Measurements from ENCODE around the gene IRF2BP2. TPM values are rescaled to one million over a fixed set of nuclear protein-coding genes. Genes with fewer than 3 reads are reported as not detected.

IRF2BP2 gene
- total and polyA plus RNA-seq, 2 experiments from 2014 or later: 68.2 to 135 TPM

- no peak for TF ChIP-seq EZH2 (IDR thresholded peaks at IDR 0.05; ENCODE audit: borderline replicate concordance)
- WGBS (ENCODE audit: low lambda C conversion rate, missing lambda C conversion rate): 86% methylated on average over 6 of the region's 6 CpGs
- no peak overlapping the region for H2AFZ ChIP-seq
Measured at GRCh38 chr1:234593771-234594504, 16.0 kb downstream of the IRF2BP2 start.

DNA sequence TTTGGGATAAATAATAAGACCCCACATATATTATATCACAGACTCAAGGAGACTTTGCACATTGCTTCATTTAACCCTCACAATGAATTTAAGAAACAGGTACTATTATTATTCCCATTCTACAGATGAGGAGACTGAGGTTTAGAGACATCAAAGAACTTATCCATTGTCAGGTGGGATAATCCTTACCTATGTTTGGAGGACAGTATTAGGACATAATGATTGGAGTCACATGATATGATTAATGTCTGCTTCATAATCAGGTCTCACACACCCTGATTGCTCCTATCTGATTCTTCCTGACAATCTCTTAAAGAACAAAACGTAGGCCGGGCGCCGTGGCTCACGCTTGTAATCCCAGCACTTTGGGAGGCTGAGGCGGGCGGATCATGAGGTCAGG is 16.9 kb downstream of the IRF2BP2 start:
- Histone ChIP-seq H3K4me2 (no peak overlapping the region), H3K9me3 (ENCODE audit: low read depth) (no peaks in the 10 kb centered on the region), H3K27ac (no peak overlapping the region), H4K20me1 (ENCODE audit: insufficient read depth, poor library complexity, severe bottlenecking) (no peaks in the 10 kb centered on the region), H3K27me3 (no peaks in the 10 kb centered on the region), H3K9me2 (replicated peaks; ENCODE audit: insufficient read depth) (no peaks in the 10 kb centered on the region), H3K4me3 (no peak overlapping the region), H3K36me3 (replicated peaks; ENCODE audit: insufficient read depth, low read depth) (no peaks in the 10 kb centered on the region), H3K4me1 (ENCODE audit: insufficient read depth) (peaks cover 4% of the 10 kb centered on the region), H2AFZ (no peak overlapping the region), H3K79me2 (no peaks in the 10 kb centered on the region)
- DNase-seq (ENCODE audit: low spot score): no peak
- 98% methylated on average over 7 of the region's 7 CpGs for WGBS (ENCODE audit: low lambda C conversion rate, missing lambda C conversion rate)
- TF ChIP-seq, protein P1, sequence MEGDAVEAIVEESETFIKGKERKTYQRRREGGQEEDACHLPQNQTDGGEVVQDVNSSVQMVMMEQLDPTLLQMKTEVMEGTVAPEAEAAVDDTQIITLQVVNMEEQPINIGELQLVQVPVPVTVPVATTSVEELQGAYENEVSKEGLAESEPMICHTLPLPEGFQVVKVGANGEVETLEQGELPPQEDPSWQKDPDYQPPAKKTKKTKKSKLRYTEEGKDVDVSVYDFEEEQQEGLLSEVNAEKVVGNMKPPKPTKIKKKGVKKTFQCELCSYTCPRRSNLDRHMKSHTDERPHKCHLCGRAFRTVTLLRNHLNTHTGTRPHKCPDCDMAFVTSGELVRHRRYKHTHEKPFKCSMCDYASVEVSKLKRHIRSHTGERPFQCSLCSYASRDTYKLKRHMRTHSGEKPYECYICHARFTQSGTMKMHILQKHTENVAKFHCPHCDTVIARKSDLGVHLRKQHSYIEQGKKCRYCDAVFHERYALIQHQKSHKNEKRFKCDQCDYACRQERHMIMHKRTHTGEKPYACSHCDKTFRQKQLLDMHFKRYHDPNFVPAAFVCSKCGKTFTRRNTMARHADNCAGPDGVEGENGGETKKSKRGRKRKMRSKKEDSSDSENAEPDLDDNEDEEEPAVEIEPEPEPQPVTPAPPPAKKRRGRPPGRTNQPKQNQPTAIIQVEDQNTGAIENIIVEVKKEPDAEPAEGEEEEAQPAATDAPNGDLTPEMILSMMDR (IDR thresholded peaks at IDR 0.05; ENCODE audit: poor library complexity): no peak
- no peak for TF ChIP-seq EZH2phosphoT487 (IDR thresholded peaks at IDR 0.05; ENCODE audit: low read depth, severe bottlenecking, unreplicated experiment)
- no peak for TF ChIP-seq EZH2 (IDR thresholded peaks at IDR 0.05; ENCODE audit: borderline replicate concordance)

More at GRCh38 chr1:234593771-234594504, 16.0 kb downstream of the IRF2BP2 start:
- Histone ChIP-seq H3K9me3 (ENCODE audit: low read depth) (no peaks in the 10 kb centered on the region), H3K79me2 (no peaks in the 10 kb centered on the region), H3K27me3 (no peaks in the 10 kb centered on the region), H3K4me3 (no peak overlapping the region), H3K4me2 (no peak overlapping the region), H3K9me2 (replicated peaks; ENCODE audit: insufficient read depth) (no peaks in the 10 kb centered on the region), H4K20me1 (ENCODE audit: insufficient read depth, poor library complexity, severe bottlenecking) (no peaks in the 10 kb centered on the region), H3K4me1 (ENCODE audit: insufficient read depth) (peaks cover 8% of the 10 kb centered on the region), H3K36me3 (replicated peaks; ENCODE audit: insufficient read depth, low read depth) (no peaks in the 10 kb centered on the region), H3K27ac (no peak overlapping the region)
- no peak for DNase-seq (ENCODE audit: low spot score)

DNA sequence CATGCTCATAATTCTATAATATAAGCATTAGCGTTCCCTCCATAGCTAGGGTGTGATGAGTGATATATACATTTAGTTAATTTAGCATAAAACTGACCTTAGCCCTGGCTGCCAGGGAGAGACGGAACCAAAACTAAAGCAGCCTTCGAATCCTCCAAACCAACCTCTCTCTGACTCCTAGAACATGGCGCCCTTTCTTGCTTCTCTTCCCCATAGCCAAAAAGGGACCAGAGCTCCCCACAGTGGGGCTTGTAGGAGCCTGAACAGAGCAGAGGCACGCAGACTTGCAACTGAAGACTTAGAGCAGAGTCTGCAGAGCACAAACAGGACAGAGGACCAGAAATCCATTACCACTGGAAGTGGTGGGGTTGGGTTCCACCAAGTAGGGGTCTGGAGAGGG is 17.7 kb downstream of the IRF2BP2 start:
- Histone ChIP-seq H3K36me3 (replicated peaks; ENCODE audit: insufficient read depth, low read depth) (no peaks in the 10 kb centered on the region), H3K4me1 (ENCODE audit: insufficient read depth) (peaks cover 4% of the 10 kb centered on the region), H2AFZ (no peak overlapping the region), H3K9me2 (replicated peaks; ENCODE audit: insufficient read depth) (no peaks in the 10 kb centered on the region), H3K27ac (no peak overlapping the region), H3K4me2 (no peak overlapping the region), H4K20me1 (ENCODE audit: insufficient read depth, poor library complexity, severe bottlenecking) (no peaks in the 10 kb centered on the region), H3K9me3 (ENCODE audit: low read depth) (no peaks in the 10 kb centered on the region), H3K27me3 (no peaks in the 10 kb centered on the region), H3K4me3 (no peak overlapping the region), H3K79me2 (no peaks in the 10 kb centered on the region)
- 94% methylated on average over 5 of the region's 5 CpGs for WGBS (ENCODE audit: low lambda C conversion rate, missing lambda C conversion rate)
- no peak for DNase-seq (ENCODE audit: low spot score)
- TF ChIP-seq EZH2 (IDR thresholded peaks at IDR 0.05; ENCODE audit: borderline replicate concordance) (no peak), EZH2phosphoT487 (IDR thresholded peaks at IDR 0.05; ENCODE audit: low read depth, severe bottlenecking, unreplicated experiment) (no peak)
- TF ChIP-seq, protein P1 (IDR thresholded peaks at IDR 0.05; ENCODE audit: poor library complexity): no peak

GRCh38 chr1:234591131-234591530 is 18.8 kb downstream of the IRF2BP2 start:
- no peaks in the 10 kb centered on the region for H3K27me3 ChIP-seq
- H2AFZ ChIP-seq: no peak overlapping the region
- H3K9me3 ChIP-seq (ENCODE audit: low read depth): no peaks in the 10 kb centered on the region
- peaks cover 4% of the 10 kb centered on the region for H3K4me1 ChIP-seq (ENCODE audit: insufficient read depth)
- no peaks in the 10 kb centered on the region for H4K20me1 ChIP-seq (ENCODE audit: insufficient read depth, poor library complexity, severe bottlenecking)
- 96% methylated on average over 4 of the region's 4 CpGs for WGBS (ENCODE audit: low lambda C conversion rate, missing lambda C conversion rate)
- no peak overlapping the region for H3K4me3 ChIP-seq
- TF ChIP-seq EZH2phosphoT487 (IDR thresholded peaks at IDR 0.05; ENCODE audit: low read depth, severe bottlenecking, unreplicated experiment) (no peak), EZH2 (IDR thresholded peaks at IDR 0.05; ENCODE audit: borderline replicate concordance) (no peak)
- TF ChIP-seq, protein P1 (IDR thresholded peaks at IDR 0.05; ENCODE audit: poor library complexity): no peak
- no peak for DNase-seq (ENCODE audit: low spot score)
- no peaks in the 10 kb centered on the region for H3K79me2 ChIP-seq
- H3K27ac ChIP-seq: no peak overlapping the region
- no peak overlapping the region for H3K4me2 ChIP-seq
- no peaks in the 10 kb centered on the region for H3K36me3 ChIP-seq (replicated peaks; ENCODE audit: insufficient read depth, low read depth)
- H3K9me2 ChIP-seq (replicated peaks; ENCODE audit: insufficient read depth): no peaks in the 10 kb centered on the region
